ENCODE measurements around the gene MAFF. TPM values are rescaled to one million over a fixed set of nuclear protein-coding genes. Genes with fewer than 3 reads are reported as not detected.
A peak's percentile ranks its signal among the peaks of the same experiment; 100 is the strongest.

MAFF gene
- total RNA-seq, 3 donors from 2014 or later, result 37.3 to 126 (median 85.5) TPM

GRCh38 chr22:38205261-38206128 lies 3.7 kb downstream of the MAFF start:
- TF ChIP-seq POLR2A (IDR thresholded peaks at IDR 0.05) (no peak), POLR2AphosphoS5 (IDR thresholded peaks at IDR 0.05) (peak; percentile 23 to 50 (median 43))
- peak; percentile 64 to 87 for DNase-seq (ENCODE audit: low spot score in 2 of 2)
- intact Hi-C loops (cut with DNase I; ENCODE audit: low total_unique reads), result loop anchor here (10.0 kb wide), 2 partner anchors 109 to 151 kb away; partner anchors contain the start of genes CSNK1E and PICK1
- Histone ChIP-seq H3K27me3 (no peaks in the 10 kb centered on the region), H3K36me3 (no peaks in the 10 kb centered on the region), H3K4me3 (peak overlapping the region; percentile 18 to 87 (median 71)), H3K27ac (peak overlapping the region; percentile 99 to 100), H3K9me3 (no peaks in the 10 kb centered on the region), H3K4me1 (peaks cover 9 to 16% of the 10 kb centered on the region in 2 donors)

GRCh38 chr22:38207898-38208432 lies 6.2 kb downstream of the MAFF start:
- H3K4me3 ChIP-seq, result no peak overlapping the region
- intact Hi-C loops (cut with DNase I; ENCODE audit: low total_unique reads), result loop anchor here (10.0 kb wide), 2 partner anchors 107 to 153 kb away; partner anchors contain the start of genes CSNK1E and PICK1
- H3K27me3 ChIP-seq, result no peaks in the 10 kb centered on the region
- H3K9me3 ChIP-seq, result no peaks in the 10 kb centered on the region
- TF ChIP-seq POLR2AphosphoS5 (IDR thresholded peaks at IDR 0.05) (no peak), CTCF (IDR thresholded peaks at IDR 0.05) (no peak), POLR2A (IDR thresholded peaks at IDR 0.05) (no peak)
- H3K4me1 ChIP-seq, result peaks cover 9 to 16% of the 10 kb centered on the region in 2 donors
- no peak overlapping the region for H3K27ac ChIP-seq
- H3K36me3 ChIP-seq, result no peaks in the 10 kb centered on the region
- no peak for DNase-seq (ENCODE audit: low spot score in 2 of 2)

GRCh38 chr22:38208551-38208968 lies 6.8 kb downstream of the MAFF start:
- Histone ChIP-seq H3K9me3 (no peaks in the 10 kb centered on the region), H3K27ac (peak overlapping the region in 1 of 2 donors; percentile 21), H3K4me1 (peaks cover 9 to 18% of the 10 kb centered on the region in 2 donors), H3K36me3 (no peaks in the 10 kb centered on the region), H3K27me3 (no peaks in the 10 kb centered on the region), H3K4me3 (no peak overlapping the region)
- no peak for DNase-seq (ENCODE audit: low spot score in 2 of 2)
- TF ChIP-seq POLR2AphosphoS5 (IDR thresholded peaks at IDR 0.05) (no peak), POLR2A (IDR thresholded peaks at IDR 0.05) (no peak), CTCF (IDR thresholded peaks at IDR 0.05) (no peak)
- intact Hi-C loops (cut with DNase I; ENCODE audit: low total_unique reads), result loop anchor here (10.0 kb wide), 2 partner anchors 106 to 154 kb away; partner anchors contain the start of genes CSNK1E and PICK1

- no peak for TF ChIP-seq POLR2AphosphoS5 (IDR thresholded peaks at IDR 0.05)
- TF ChIP-seq POLR2A (IDR thresholded peaks at IDR 0.05), result no peak
- TF ChIP-seq CTCF (IDR thresholded peaks at IDR 0.05), result no peak
- Histone ChIP-seq H3K27ac (peak overlapping the region in 1 of 2 donors; percentile 25), H3K9me3 (no peaks in the 10 kb centered on the region), H3K27me3 (no peaks in the 10 kb centered on the region), H3K4me1 (peaks cover 3 to 9% of the 10 kb centered on the region in 2 donors), H3K36me3 (no peaks in the 10 kb centered on the region), H3K4me3 (no peak overlapping the region)
- DNase-seq (ENCODE audit: low spot score in 2 of 2), result no peak
- intact Hi-C loops (cut with DNase I; ENCODE audit: low total_unique reads), result no loop called here
These were observed 9.8 kb downstream of the MAFF start for GRCh38 chr22:38211556-38211955.

GRCh38 chr22:38212442-38212841 lies 10.6 kb downstream of the MAFF start:
- H3K27me3 ChIP-seq, result no peaks in the 10 kb centered on the region
- DNase-seq (ENCODE audit: low spot score in 2 of 2), result no peak
- H3K4me1 ChIP-seq, result peaks cover 3 to 9% of the 10 kb centered on the region in 2 donors
- intact Hi-C loops (cut with DNase I; ENCODE audit: low total_unique reads), result no loop called here
- no peaks in the 10 kb centered on the region for H3K36me3 ChIP-seq
- no peak for TF ChIP-seq POLR2AphosphoS5 (IDR thresholded peaks at IDR 0.05)
- TF ChIP-seq CTCF (IDR thresholded peaks at IDR 0.05), result no peak
- TF ChIP-seq POLR2A (IDR thresholded peaks at IDR 0.05), result no peak
- peak overlapping the region; percentile 2 to 7 for H3K27ac ChIP-seq
- no peaks in the 10 kb centered on the region for H3K9me3 ChIP-seq
- H3K4me3 ChIP-seq, result no peak overlapping the region
